K562 (cell line): ENCODE results near the gene HTR6.

ENCODE experiments used
- BRCA1 ChIP-seq, 2 experiments: fragments of 450-650 bp in 1 of 2; sonication (generic) in 1 of 2; formaldehyde crosslinking in 1 of 2; IDR thresholded peaks; 2 replicates each; pipeline versions ENCODE4 v1.5.0 to v1.6.1; 2017 to 2020; ENCODE audit warnings: mild to moderate bottlenecking in 1 of 2, missing genetic modification reagents in 1 of 2
- FOXM1 ChIP-seq, 2 experiments: fragments of 450-650 bp in 1 of 2; sonication (generic) in 1 of 2; formaldehyde crosslinking in 1 of 2; IDR thresholded peaks; 2 replicates each; pipeline versions ENCODE4 v1.6.1 to v1.9.0; 2017 to 2022; ENCODE audit warnings: low read depth in 2 of 2, mild to moderate bottlenecking in 2 of 2, missing genetic modification reagents in 1 of 2, moderate library complexity in 1 of 2
- GTF2A2 ChIP-seq: IDR thresholded peaks from 2 replicates; pipeline ENCODE4 v1.6.1; 2016; ENCODE audit warnings: mild to moderate bottlenecking, missing genetic modification characterization, missing compliant biosample characterization
- KDM4B ChIP-seq, 2 experiments: fragments of 450-650 bp in 1 of 2; sonication (generic) in 1 of 2; IDR thresholded peaks; 2 replicates each; pipeline ENCODE4 v1.6.1; 2016 to 2017; ENCODE audit warnings: borderline replicate concordance in 2 of 2, antibody characterized with exemption in 1 of 2, low read depth in 1 of 2, mild to moderate bottlenecking in 1 of 2
- NFE2L1 ChIP-seq: fragments of 450-650 bp; IDR thresholded peaks from 2 replicates; pipeline ENCODE4 v1.6.1; 2016; ENCODE audit warnings: missing genetic modification characterization, low read depth, mild to moderate bottlenecking, missing compliant biosample characterization, moderate library complexity, borderline replicate concordance
- SETDB1 ChIP-seq: IDR thresholded peaks from one replicate; pipeline ENCODE4 v1.6.1; 2012; ENCODE audit warnings: low read length, control low read depth, inconsistent platforms
- SRSF9 ChIP-seq: fragments of 200-400 bp; formaldehyde crosslinking; IDR thresholded peaks from 2 replicates; pipeline ENCODE4 v1.6.1; 2017; ENCODE audit warnings: low read depth, low read length, borderline replicate concordance
- TF ChIP-seq, protein P1 (sequence below), 3 experiments: IDR thresholded peaks in 2 of 3; conservative IDR thresholded peaks in 1 of 3; 2 replicates each; pipeline ENCODE4 v1.5.1; 2011 to 2012; ENCODE audit warnings: low read length in 3 of 3, mild to moderate bottlenecking in 3 of 3, control low read depth in 2 of 3, improper control_type of control experiment in 1 of 3, inconsistent platforms in 1 of 3, low read depth in 1 of 3, mixed read lengths in 1 of 3, moderate library complexity in 1 of 3; ENCODE audit not compliant: insufficient read depth in 2 of 3

DNA sequence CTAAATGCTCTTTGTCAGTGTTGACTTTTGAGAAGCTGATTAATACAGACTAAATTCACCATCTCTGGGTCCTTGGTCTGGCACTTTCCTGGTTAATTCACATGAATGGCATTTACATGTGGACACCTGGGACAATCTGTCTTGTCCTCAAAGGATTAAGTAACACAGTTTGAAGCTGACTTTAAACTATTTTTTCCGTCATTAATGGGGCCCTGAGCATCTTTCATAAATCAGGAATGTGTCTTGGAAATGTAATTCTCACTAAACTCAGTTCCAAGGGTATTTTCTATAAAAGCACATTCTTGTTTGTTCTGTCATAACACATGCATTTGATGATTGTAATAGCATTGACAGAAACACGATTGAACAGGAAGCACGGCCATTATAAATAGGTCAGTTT lies 47.3 kb upstream of the HTR6 start:
- TF ChIP-seq GTF2A2 (tag) (no peak), SRSF9 (no peak), BRCA1 (IDR thresholded peaks at IDR 0.05) (no peak), BRCA1 (CRISPR knock-in tag; IDR thresholded peaks at IDR 0.05) (no peak), KDM4B (IDR thresholded peaks at IDR 0.05; ENCODE audit: borderline replicate concordance in 2 of 2, low read depth in 1 of 2) (no peak), NFE2L1 (no peak), FOXM1 (IDR thresholded peaks at IDR 0.05; ENCODE audit: low read depth) (no peak), FOXM1 (CRISPR knock-in tag; IDR thresholded peaks at IDR 0.05; ENCODE audit: low read depth) (no peak), SETDB1 (no peak)
- TF ChIP-seq, protein P1, sequence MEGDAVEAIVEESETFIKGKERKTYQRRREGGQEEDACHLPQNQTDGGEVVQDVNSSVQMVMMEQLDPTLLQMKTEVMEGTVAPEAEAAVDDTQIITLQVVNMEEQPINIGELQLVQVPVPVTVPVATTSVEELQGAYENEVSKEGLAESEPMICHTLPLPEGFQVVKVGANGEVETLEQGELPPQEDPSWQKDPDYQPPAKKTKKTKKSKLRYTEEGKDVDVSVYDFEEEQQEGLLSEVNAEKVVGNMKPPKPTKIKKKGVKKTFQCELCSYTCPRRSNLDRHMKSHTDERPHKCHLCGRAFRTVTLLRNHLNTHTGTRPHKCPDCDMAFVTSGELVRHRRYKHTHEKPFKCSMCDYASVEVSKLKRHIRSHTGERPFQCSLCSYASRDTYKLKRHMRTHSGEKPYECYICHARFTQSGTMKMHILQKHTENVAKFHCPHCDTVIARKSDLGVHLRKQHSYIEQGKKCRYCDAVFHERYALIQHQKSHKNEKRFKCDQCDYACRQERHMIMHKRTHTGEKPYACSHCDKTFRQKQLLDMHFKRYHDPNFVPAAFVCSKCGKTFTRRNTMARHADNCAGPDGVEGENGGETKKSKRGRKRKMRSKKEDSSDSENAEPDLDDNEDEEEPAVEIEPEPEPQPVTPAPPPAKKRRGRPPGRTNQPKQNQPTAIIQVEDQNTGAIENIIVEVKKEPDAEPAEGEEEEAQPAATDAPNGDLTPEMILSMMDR (IDR thresholded peaks at IDR 0.05 in 2 of 3, conservative IDR thresholded peaks at IDR 0.05 in 1 of 3; ENCODE audit: insufficient read depth in 2 of 3, low read depth in 1 of 3, low read length in 3 of 3), result no peak
